ENCODE data around the gene NUP214. TPM values are rescaled to one million over a fixed set of nuclear protein-coding genes. Genes with fewer than 3 reads are reported as not detected.

Gene NUP214
- total and polyA plus RNA-seq, 2 of the 4 experiments (the other 2 are of a cell fraction): 7.9 to 13.4 TPM

DNA sequence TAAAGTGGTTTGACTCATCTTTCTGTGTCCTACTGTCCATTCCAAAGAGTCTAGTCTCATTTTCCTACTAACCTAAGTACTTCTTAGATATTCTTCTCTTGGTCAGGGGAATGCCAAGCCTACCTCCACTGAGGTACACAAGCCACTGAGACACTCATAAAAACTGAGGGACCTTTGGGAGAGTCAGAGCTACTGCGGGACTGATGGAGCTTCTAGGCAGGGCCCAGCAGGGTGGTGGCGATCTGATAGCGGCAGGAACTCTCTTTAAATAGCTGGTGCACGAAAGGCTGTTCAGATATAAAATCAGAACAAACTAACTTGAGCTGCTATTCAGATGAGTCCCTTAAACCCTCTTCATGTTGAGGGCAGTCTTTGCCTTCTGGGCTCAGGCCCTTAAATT is 14.7 kb downstream of the NUP214 start:
- no peak overlapping the region for H3K4ac ChIP-seq (ENCODE audit: low read depth, low read length)
- ChIA-PET CTCF (interaction anchor here (0.7 kb wide), 1 partner anchor 9 kb away, joined by 3 read pairs; no protein-coding TSS in a partner anchor), POLR2A (ENCODE audit: unreplicated experiment) (interaction anchor here (1.2 kb wide), 1 partner anchor 15 kb away, joined by 3 read pairs; the partner anchor contains the start of gene NUP214)
- no peak overlapping the region for H3K9ac ChIP-seq (ENCODE audit: low read depth, low read length)
- no peak overlapping the region for H2AFZ ChIP-seq (replicated peaks; ENCODE audit: low read length, poor library complexity)
- no peak overlapping the region for H4K5ac ChIP-seq (ENCODE audit: low read depth, low read length)
- TF ChIP-seq RFX5 (IDR thresholded peaks at IDR 0.05; ENCODE audit: low read depth, low read length): no peak
- no peak for TF ChIP-seq NFE2L2 (IDR thresholded peaks at IDR 0.05; ENCODE audit: low read depth, low read length)
- H4K91ac ChIP-seq (ENCODE audit: insufficient read depth, low read depth, low read length): no peak overlapping the region
- H3K9me3 ChIP-seq (ENCODE audit: control insufficient read depth, insufficient read depth, low read length): no peaks in the 10 kb centered on the region
- no peak overlapping the region for H3K27ac ChIP-seq (ENCODE audit: insufficient read depth, low read length)
- 88% methylated on average over 3 of the region's 4 CpGs; no CpG with 5 or more reads in 1 of the 2 experiments for WGBS, 2 experiments (ENCODE audit: extremely low coverage in 2 of 2, insufficient read length in 1 of 2)
- intact Hi-C loops (cut with micrococcal nuclease): loop anchor here (10.0 kb wide), 1 partner anchor 335 kb away; no protein-coding TSS in a partner anchor
- no peak overlapping the region for H3K4me3 ChIP-seq (ENCODE audit: insufficient read depth, low read depth, low read length)
- H3K56ac ChIP-seq (ENCODE audit: extremely low read depth, insufficient read depth, low read length): no peak overlapping the region
- H3K4me2 ChIP-seq (ENCODE audit: low read depth, low read length): no peak overlapping the region
- H2AK9ac ChIP-seq (replicated peaks; ENCODE audit: low read depth, low read length, poor library complexity): no peak overlapping the region
- H2BK5ac ChIP-seq (ENCODE audit: low read depth, low read length, poor library complexity, severe bottlenecking): no peak overlapping the region
- BruUV-seq (replicated peaks): no TSS peak
- no peak overlapping the region for H3K14ac ChIP-seq (replicated peaks; ENCODE audit: low read depth, low read length)
- H3K18ac ChIP-seq (ENCODE audit: low read depth, low read length): no peak overlapping the region
- dilution Hi-C loops (cut with HindIII; ENCODE audit: low sequenced_read_pairs, unreplicated experiment): no loop called here
- H3K9me1 ChIP-seq (ENCODE audit: insufficient read depth, low read length): no peaks in the 10 kb centered on the region
- H4K20me1 ChIP-seq (ENCODE audit: insufficient read depth, low read length): no peaks in the 10 kb centered on the region
- in situ Hi-C loops (cut with MboI; ENCODE audit: low sequenced_read_pairs): loop anchor here (25.0 kb wide), 1 partner anchor 1197 kb away; no protein-coding TSS in a partner anchor
- H3K23ac ChIP-seq (ENCODE audit: low read depth, low read length): no peak overlapping the region
- H2AK5ac ChIP-seq (ENCODE audit: low read depth, low read length): no peak overlapping the region
- peaks cover 0 to 2% of the 10 kb centered on the region in 2 experiments; a peak in 1 of 4 replicates for H3K79me1 ChIP-seq (ENCODE audit: low read depth in 1 of 2, low read length in 2 of 2)
- peaks cover 53% of the 10 kb centered on the region for H3K36me3 ChIP-seq (ENCODE audit: control insufficient read depth, insufficient read depth, low read length)
- no peak overlapping the region for H2BK120ac ChIP-seq (ENCODE audit: low read depth, low read length)
- no peak for DNase-seq
- H3K4me1 ChIP-seq (ENCODE audit: control insufficient read depth, insufficient read depth, low read length): no peaks in the 10 kb centered on the region
- no peak overlapping the region for H2BK15ac ChIP-seq (ENCODE audit: low read depth, low read length)
- H3K27me3 ChIP-seq (ENCODE audit: control insufficient read depth, insufficient read depth, low read length): no peaks in the 10 kb centered on the region
- no peak overlapping the region for H2BK20ac ChIP-seq (ENCODE audit: low read depth, low read length)
- no peak overlapping the region for H4K8ac ChIP-seq (ENCODE audit: low read depth in 2 of 2, low read length in 2 of 2)
- ATAC-seq (ENCODE audit: low read depth): no peak
